HEK293 (cell line): ENCODE data around the gene ASTN2.

Experiments used
- CTCF ChIP-seq: fragments of 450-650 bp; formaldehyde crosslinking; IDR thresholded peaks from 2 replicates; pipeline ENCODE4 v1.5.1; 2016; ENCODE audit warnings: missing biosample characterization, missing genetic modification characterization
- REST ChIP-seq: fragments of 450-650 bp; formaldehyde crosslinking; IDR thresholded peaks from 2 replicates; pipeline ENCODE4 v1.5.1; 2016; ENCODE audit warnings: missing biosample characterization, missing genetic modification characterization
- SETDB1 ChIP-seq: IDR thresholded peaks from one replicate; pipeline ENCODE4 v1.6.1; 2017; ENCODE audit warnings: mild to moderate bottlenecking, low read length, moderate library complexity, mixed read lengths; ENCODE audit not compliant: insufficient read length
- TCF7L2 ChIP-seq: IDR thresholded peaks from 2 replicates; pipeline ENCODE4 v1.6.1; 2011; ENCODE audit warnings: low read depth, mild to moderate bottlenecking, inconsistent platforms, low read length, moderate library complexity, borderline replicate concordance
- ZBTB7A ChIP-seq: fragments of 450-650 bp; formaldehyde crosslinking; IDR thresholded peaks from 2 replicates; pipeline ENCODE4 v1.5.1; 2016; ENCODE audit warnings: low read depth, missing biosample characterization, missing genetic modification characterization
- ZBTB8A ChIP-seq: fragments of 450-650 bp; formaldehyde crosslinking; IDR thresholded peaks from 2 replicates; pipeline ENCODE4 v1.5.1; 2016; ENCODE audit warnings: missing biosample characterization, missing genetic modification characterization
- ZFP3 ChIP-seq: fragments of 450-650 bp; formaldehyde crosslinking; IDR thresholded peaks from 2 replicates; pipeline ENCODE4 v1.5.1; 2016; ENCODE audit warnings: low read depth, missing biosample characterization, missing genetic modification characterization
- ZNF157 ChIP-seq: fragments of 450-650 bp; formaldehyde crosslinking; IDR thresholded peaks from 2 replicates; pipeline ENCODE4 v1.5.1; 2016; ENCODE audit warnings: missing biosample characterization, missing genetic modification characterization
- ZNF394 ChIP-seq: fragments of 450-650 bp; formaldehyde crosslinking; IDR thresholded peaks from 2 replicates; pipeline ENCODE4 v1.5.1; 2016; ENCODE audit warnings: missing biosample characterization, missing genetic modification characterization, mild to moderate bottlenecking, moderate library complexity, borderline replicate concordance
- ZNF510 ChIP-seq: fragments of 450-650 bp; formaldehyde crosslinking; IDR thresholded peaks from 2 replicates; pipeline ENCODE4 v1.5.1; 2018; ENCODE audit warnings: mild to moderate bottlenecking, missing genetic modification characterization, missing biosample characterization; ENCODE audit not compliant: insufficient replicate concordance
- ZNF596 ChIP-seq: fragments of 450-650 bp; IDR thresholded peaks from 2 replicates; pipeline ENCODE4 v1.5.0; 2018; ENCODE audit warnings: missing biosample characterization, mild to moderate bottlenecking, missing genetic modification characterization, moderate library complexity
- TF ChIP-seq, protein P1 (sequence below): fragments of 450-650 bp; formaldehyde crosslinking; IDR thresholded peaks from 2 replicates; pipeline ENCODE4 v1.5.1; 2016; ENCODE audit warnings: missing biosample characterization, missing genetic modification characterization

- TF ChIP-seq, protein P1, sequence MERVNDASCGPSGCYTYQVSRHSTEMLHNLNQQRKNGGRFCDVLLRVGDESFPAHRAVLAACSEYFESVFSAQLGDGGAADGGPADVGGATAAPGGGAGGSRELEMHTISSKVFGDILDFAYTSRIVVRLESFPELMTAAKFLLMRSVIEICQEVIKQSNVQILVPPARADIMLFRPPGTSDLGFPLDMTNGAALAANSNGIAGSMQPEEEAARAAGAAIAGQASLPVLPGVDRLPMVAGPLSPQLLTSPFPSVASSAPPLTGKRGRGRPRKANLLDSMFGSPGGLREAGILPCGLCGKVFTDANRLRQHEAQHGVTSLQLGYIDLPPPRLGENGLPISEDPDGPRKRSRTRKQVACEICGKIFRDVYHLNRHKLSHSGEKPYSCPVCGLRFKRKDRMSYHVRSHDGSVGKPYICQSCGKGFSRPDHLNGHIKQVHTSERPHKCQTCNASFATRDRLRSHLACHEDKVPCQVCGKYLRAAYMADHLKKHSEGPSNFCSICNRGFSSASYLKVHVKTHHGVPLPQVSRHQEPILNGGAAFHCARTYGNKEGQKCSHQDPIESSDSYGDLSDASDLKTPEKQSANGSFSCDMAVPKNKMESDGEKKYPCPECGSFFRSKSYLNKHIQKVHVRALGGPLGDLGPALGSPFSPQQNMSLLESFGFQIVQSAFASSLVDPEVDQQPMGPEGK, result no peak
- TF ChIP-seq ZBTB7A (tag by site-specific recombination) (no peak), ZFP3 (tag by site-specific recombination) (no peak), CTCF (tag by site-specific recombination) (no peak), SETDB1 (no peak), ZNF596 (tag by site-specific recombination) (no peak), ZNF157 (tag by site-specific recombination) (no peak), ZNF394 (tag by site-specific recombination) (no peak), ZBTB8A (tag by site-specific recombination) (no peak), REST (tag by site-specific recombination) (no peak), TCF7L2 (no peak), ZNF510 (tag by site-specific recombination) (no peak)
These were observed 108.8 kb downstream of the ASTN2 start for GRCh38 chr9:117306032-117306431.
